ENCODE results near the gene GOLPH3L. TPM values are rescaled to one million over a fixed set of nuclear protein-coding genes. Genes with fewer than 3 reads are reported as not detected.

Gene GOLPH3L
- 10 to 100 TPM; 20.0 to 43.2 (median 29.9) TPM for total RNA-seq
- 10 to 100 TPM; 22.6 to 46.2 TPM for polyA plus RNA-seq
- long read RNA-seq, donor 1, transcript GOLPH3L-201 (5 exons, 2,999 nt) = major isoform, 17 of 29 reads
- long read RNA-seq, donor 1, partial matches to known transcripts = 3 of 29 reads
- long read RNA-seq, donor 1, other reads (novel, unspliced or antisense) = 7 of 29 reads
- long read RNA-seq, donor 2, transcript GOLPH3L-201 (5 exons, 2,999 nt) = major isoform, 7 of 8 reads
- long read RNA-seq, donor 2, partial matches to known transcripts = 0 of 8 reads
- long read RNA-seq, donor 2, other reads (novel, unspliced or antisense) = 0 of 8 reads
- long read RNA-seq, donor 3, transcript GOLPH3L-201 (5 exons, 2,999 nt) = major isoform, 28 of 38 reads
- long read RNA-seq, donor 3, partial matches to known transcripts = 4 of 38 reads
- long read RNA-seq, donor 3, other reads (novel, unspliced or antisense) = 6 of 38 reads

GRCh38 chr1:150696995-150697927 is at the start of gene GOLPH3L:
Gene GOLPH3L (minus strand): TSS chr1:150697154. CDS start chr1:150694838, 2,316 bp downstream.
- Histone ChIP-seq H3K27ac (peak within 1 kb of the TSS in 1 of 2 donors; percentile 43), H3K27me3 (no peaks in the 10 kb centered on the region), H3K36me3 (no peaks in the 10 kb centered on the region), H3K4me1 (ENCODE audit: insufficient read depth) (no peaks in the 10 kb centered on the region), H3K4me3 (peak within 1 kb of the TSS; percentile 56), H3K9me3 (no peaks in the 10 kb centered on the region)
- intact Hi-C loops (cut with DNase I) = loop anchor here in 1 of 4 donors (10.0 kb wide), 1 partner anchor 142 kb away; no protein-coding TSS in a partner anchor
- TF ChIP-seq CTCF (IDR thresholded peaks at IDR 0.05) (peak in 1 of 3 donors; percentile 45), POLR2A (IDR thresholded peaks at IDR 0.05) (peak; percentile 70), EP300 (IDR thresholded peaks at IDR 0.05) (no peak)
- WGBS, 3 donors = 0 to 2% (median 2%) methylated on average over 18 of the region's 18 CpGs
- DNase-seq = peak; percentile 89 to 95 (median 89)

- no peak overlapping the region for H3K4me3 ChIP-seq
- DNase-seq = no peak
- H3K27ac ChIP-seq = no peak overlapping the region
- H3K4me1 ChIP-seq (ENCODE audit: insufficient read depth) = no peaks in the 10 kb centered on the region
- H3K9me3 ChIP-seq = no peaks in the 10 kb centered on the region
- TF ChIP-seq POLR2A (IDR thresholded peaks at IDR 0.05) (no peak), EP300 (IDR thresholded peaks at IDR 0.05) (no peak), CTCF (IDR thresholded peaks at IDR 0.05) (no peak)
- no peaks in the 10 kb centered on the region for H3K27me3 ChIP-seq
- intact Hi-C loops (cut with DNase I) = no loop called here
- 75 to 81% (median 79%) methylated on average over 3 of the region's 3 CpGs for WGBS, 3 donors
- H3K36me3 ChIP-seq = no peaks in the 10 kb centered on the region
Measured at GRCh38 chr1:150730130-150730721, 33.3 kb upstream of the GOLPH3L start.

- 64 to 81% (median 68%) methylated on average over 2 of the region's 2 CpGs for WGBS, 3 donors
- no peak for DNase-seq
- Histone ChIP-seq H3K9me3 (no peaks in the 10 kb centered on the region), H3K4me1 (ENCODE audit: insufficient read depth) (no peaks in the 10 kb centered on the region), H3K27ac (no peak overlapping the region), H3K36me3 (no peaks in the 10 kb centered on the region), H3K27me3 (no peaks in the 10 kb centered on the region), H3K4me3 (no peak overlapping the region)
- no peak for TF ChIP-seq POLR2A (IDR thresholded peaks at IDR 0.05)
- no peak for TF ChIP-seq CTCF (IDR thresholded peaks at IDR 0.05)
- no peak for TF ChIP-seq EP300 (IDR thresholded peaks at IDR 0.05)
- intact Hi-C loops (cut with DNase I) = no loop called here
Measured at GRCh38 chr1:150724336-150724735, 27.4 kb upstream of the GOLPH3L start.

GRCh38 chr1:150720703-150721102 is 23.7 kb upstream of the GOLPH3L start, which contains the start of gene HORMAD1:
Gene HORMAD1 (minus strand): TSS chr1:150720895. CDS start chr1:150719505, 1,390 bp downstream.
- Histone ChIP-seq H3K4me1 (ENCODE audit: insufficient read depth) (no peaks in the 10 kb centered on the region), H3K27ac (no peak within 1 kb of the TSS), H3K4me3 (no peak within 1 kb of the TSS), H3K27me3 (no peaks in the 10 kb centered on the region), H3K9me3 (no peaks in the 10 kb centered on the region), H3K36me3 (no peaks in the 10 kb centered on the region)
- DNase-seq = no peak
- 95 to 96% (median 96%) methylated on average over 24 of the region's 24 CpGs for WGBS, 3 donors
- no peak for TF ChIP-seq POLR2A (IDR thresholded peaks at IDR 0.05)
- TF ChIP-seq CTCF (IDR thresholded peaks at IDR 0.05) = no peak
- no peak for TF ChIP-seq EP300 (IDR thresholded peaks at IDR 0.05)
- intact Hi-C loops (cut with DNase I) = no loop called here

All from ovary (tissue), 10 donors.